Large intestine (tissue), 3 donors: ENCODE measurements around the gene TEX36. TPM values are rescaled to one million over a fixed set of nuclear protein-coding genes. Genes with fewer than 3 reads are reported as not detected.
"Not testable (repeated sequence)": the region's sequence is repeated elsewhere in the genome, so short reads cannot be mapped to it uniquely, and the experiment has no call there.

Experiments used
- DNase-seq, 2 donors: peaks; one replicate each; pipeline versions ENCODE4 v3.0.0 to v3.0.0-alpha.2; 2013
- H3K27ac ChIP-seq: one replicate; pipeline ENCODE4 v1.5.1; 2013; ENCODE audit warnings: low read length
- H3K27me3 ChIP-seq: 2 replicates; pipeline ENCODE4 v1.6.1; 2013; ENCODE audit warnings: low read length; ENCODE audit not compliant: control insufficient read depth, insufficient read depth
- H3K36me3 ChIP-seq: 2 replicates; pipeline ENCODE4 v1.6.1; 2013; ENCODE audit warnings: low read length; ENCODE audit not compliant: control insufficient read depth, insufficient read depth
- H3K4me1 ChIP-seq: one replicate; pipeline ENCODE4 v1.6.1; 2013; ENCODE audit warnings: low read length; ENCODE audit not compliant: control insufficient read depth, insufficient read depth
- H3K4me3 ChIP-seq: one replicate; pipeline ENCODE4 v1.5.1; 2013; ENCODE audit warnings: low read length
- H3K9me3 ChIP-seq: one replicate; pipeline ENCODE4 v1.6.1; 2013; ENCODE audit warnings: mild to moderate bottlenecking, low read depth, low read length, moderate library complexity; ENCODE audit not compliant: control insufficient read depth
- WGBS: methylation state at CpG from one replicate; pipeline ENCODE4 v1.1.5; 2013; ENCODE audit warnings: low lambda C conversion rate; ENCODE audit not compliant: insufficient coverage; 5-methylcytosine and 5-hydroxymethylcytosine counted together
- polyA plus RNA-seq: library from polyadenylated mRNA; unstranded; fragments of 120-200 nt; gene quantifications from one replicate; pipeline ENCODE4 v1.2.1, GENCODE V29; 2013

Gene TEX36
- polyA plus RNA-seq, 1 donor, result 0.07 TPM

DNA sequence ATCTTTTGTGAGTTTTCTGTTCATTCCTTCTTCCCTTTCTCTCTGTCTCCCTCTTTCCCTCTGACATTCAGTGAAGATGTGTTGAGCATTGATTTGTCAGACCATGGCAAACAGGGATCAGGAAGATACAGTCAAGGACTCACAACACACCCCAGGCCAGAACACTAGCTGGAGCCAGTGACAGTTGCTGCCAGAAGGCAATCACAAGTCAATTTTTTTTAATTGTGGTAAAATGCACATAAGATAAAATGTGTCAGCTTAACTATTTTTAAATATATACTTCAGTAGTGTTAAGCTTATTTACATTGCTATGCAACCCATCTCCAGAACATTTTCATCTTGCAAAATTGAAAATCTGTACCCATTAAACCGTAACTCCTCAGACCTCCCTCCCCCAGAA, 62.6 kb downstream of the TEX36 start:
- H3K27ac ChIP-seq, result no peak overlapping the region
- H3K27me3 ChIP-seq, result peaks cover 5% of the 10 kb centered on the region
- H3K4me1 ChIP-seq, result no peaks in the 10 kb centered on the region
- H3K9me3 ChIP-seq, result no peaks in the 10 kb centered on the region
- no CpG with 5 or more reads among the region's 1 CpG for WGBS
- no peaks in the 10 kb centered on the region for H3K36me3 ChIP-seq
- no peak for DNase-seq
- no peak overlapping the region for H3K4me3 ChIP-seq

DNA sequence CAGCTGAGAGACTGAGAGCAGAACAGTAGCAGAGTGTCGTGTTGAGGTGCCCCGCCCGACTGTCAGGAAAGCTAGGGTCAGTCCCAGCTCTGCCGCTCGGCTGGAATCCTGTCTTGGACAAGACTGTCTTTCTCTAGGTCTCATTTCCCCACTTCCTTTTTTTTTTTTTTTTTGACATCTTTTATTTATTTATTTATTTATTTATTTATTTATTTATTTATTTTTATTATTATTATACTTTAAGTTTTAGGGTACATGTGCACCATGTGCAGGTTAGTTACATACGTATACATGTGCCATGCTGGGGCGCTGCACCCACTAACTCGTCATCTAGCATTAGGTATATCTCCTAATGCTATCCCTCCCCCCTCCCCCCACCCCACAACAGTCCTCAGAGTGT, 69.9 kb downstream of the TEX36 start:
- H3K4me1 ChIP-seq, H3K9me3 ChIP-seq, H3K4me3 ChIP-seq, H3K27ac ChIP-seq, DNase-seq, H3K27me3 ChIP-seq, H3K36me3 ChIP-seq: not testable (repeated sequence)
- WGBS, result 100% methylated on average over 4 of the region's 8 CpGs

GRCh38 chr10:125611756-125612155, 71.2 kb downstream of the TEX36 start:
- no peak for DNase-seq
- WGBS, result 100% methylated on average over 1 of the region's 1 CpG
- Histone ChIP-seq H3K36me3 (no peaks in the 10 kb centered on the region), H3K4me3 (no peak overlapping the region), H3K9me3 (no peaks in the 10 kb centered on the region), H3K27me3 (no peaks in the 10 kb centered on the region), H3K27ac (no peak overlapping the region), H3K4me1 (no peaks in the 10 kb centered on the region)

- H3K27me3 ChIP-seq, result no peaks in the 10 kb centered on the region
- H3K4me1 ChIP-seq, result no peaks in the 10 kb centered on the region
- 67% methylated on average over 1 of the region's 2 CpGs for WGBS
- DNase-seq, result no peak
- no peak overlapping the region for H3K4me3 ChIP-seq
- H3K27ac ChIP-seq, result no peak overlapping the region
- H3K9me3 ChIP-seq, result no peaks in the 10 kb centered on the region
- no peaks in the 10 kb centered on the region for H3K36me3 ChIP-seq
Observed at GRCh38 chr10:125611216-125611615, 71.7 kb downstream of the TEX36 start.

DNA sequence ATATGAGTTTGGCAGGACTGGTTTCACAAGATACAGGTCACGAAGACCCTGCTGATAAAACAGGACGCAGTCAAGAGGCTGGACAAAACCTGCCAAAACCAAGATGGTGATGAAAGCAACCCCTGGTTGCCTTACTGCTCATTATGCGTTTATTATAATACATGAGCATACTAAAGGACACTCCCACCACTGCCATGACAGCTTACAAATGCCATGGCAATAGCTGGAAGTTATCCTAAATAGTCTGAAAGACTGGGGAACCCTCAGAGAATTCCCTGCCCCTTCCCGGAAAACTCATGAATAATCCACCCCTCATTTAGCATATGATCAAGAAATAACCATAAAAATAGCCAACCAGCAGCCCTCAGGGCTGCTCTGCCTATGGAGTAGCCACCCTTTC, 73.1 kb downstream of the TEX36 start:
- no peak overlapping the region for H3K27ac ChIP-seq
- no peaks in the 10 kb centered on the region for H3K36me3 ChIP-seq
- WGBS, result 60% methylated on average over 1 of the region's 4 CpGs
- no peak overlapping the region for H3K4me3 ChIP-seq
- no peaks in the 10 kb centered on the region for H3K9me3 ChIP-seq
- H3K27me3 ChIP-seq, result no peaks in the 10 kb centered on the region
- DNase-seq, result no peak
- no peaks in the 10 kb centered on the region for H3K4me1 ChIP-seq

GRCh38 chr10:125608474-125608873, 74.5 kb downstream of the TEX36 start:
- H3K4me1 ChIP-seq, result no peaks in the 10 kb centered on the region
- 92% methylated on average over 5 of the region's 8 CpGs for WGBS
- H3K9me3 ChIP-seq, result no peaks in the 10 kb centered on the region
- no peak overlapping the region for H3K4me3 ChIP-seq
- H3K27ac ChIP-seq, result no peak overlapping the region
- H3K27me3 ChIP-seq, result no peaks in the 10 kb centered on the region
- H3K36me3 ChIP-seq, result no peaks in the 10 kb centered on the region
- no peak for DNase-seq

DNA sequence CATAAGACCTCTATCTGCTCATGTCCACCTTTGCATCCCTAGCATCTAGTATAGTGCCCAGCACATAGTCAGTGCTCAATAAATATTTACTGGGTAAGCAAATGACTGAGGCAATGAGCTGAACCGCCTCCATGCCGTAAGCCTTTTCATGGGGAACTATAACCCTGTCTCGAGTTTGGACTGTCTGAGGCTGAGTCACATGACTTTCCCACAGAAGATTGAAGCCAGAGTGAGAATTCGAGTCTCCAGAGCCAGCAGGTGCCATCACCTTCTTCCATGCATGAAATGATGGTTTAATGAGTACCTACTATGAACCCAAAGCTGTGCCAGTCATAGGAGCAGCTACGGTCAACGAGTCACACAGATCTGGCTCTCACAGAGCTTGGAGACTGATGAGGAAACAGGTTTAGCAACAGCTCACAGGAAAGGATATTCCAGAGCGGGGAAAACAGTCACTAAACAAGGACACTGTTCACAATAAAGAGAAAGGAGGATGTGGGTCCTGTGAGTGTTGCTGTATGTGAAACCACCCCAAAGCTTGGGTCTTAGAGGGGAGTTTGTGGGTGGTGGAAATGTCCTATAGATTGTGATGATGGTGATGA, 75.2 kb downstream of the TEX36 start:
- no CpG with 5 or more reads among the region's 7 CpGs for WGBS

GRCh38 chr10:125606414-125607010, 76.5 kb downstream of the TEX36 start:
- no peaks in the 10 kb centered on the region for H3K4me1 ChIP-seq
- H3K4me3 ChIP-seq, result no peak overlapping the region
- no peaks in the 10 kb centered on the region for H3K27me3 ChIP-seq
- WGBS, result 14% methylated on average over 1 of the region's 9 CpGs
- H3K27ac ChIP-seq, result no peak overlapping the region
- no peaks in the 10 kb centered on the region for H3K36me3 ChIP-seq
- no peaks in the 10 kb centered on the region for H3K9me3 ChIP-seq
- no peak for DNase-seq

More for the DNA sequence above, 75.2 kb downstream of the TEX36 start:
- no peaks in the 10 kb centered on the region for H3K4me1 ChIP-seq
- H3K36me3 ChIP-seq, result no peaks in the 10 kb centered on the region
- DNase-seq, result no peak
- no peak overlapping the region for H3K4me3 ChIP-seq
- no peaks in the 10 kb centered on the region for H3K27me3 ChIP-seq
- H3K27ac ChIP-seq, result no peak overlapping the region
- no peaks in the 10 kb centered on the region for H3K9me3 ChIP-seq

Other genes with a start within 250 kb of the TEX36 start
- gene EDRF1, start 36.5 kb upstream of the TEX36 start, polyA plus RNA-seq, result 29.4 TPM
- gene MMP21, start 92.7 kb upstream of the TEX36 start, polyA plus RNA-seq, result 0.28 TPM
- 47.8 TPM for gene UROS, start 140.1 kb upstream of the TEX36 start, polyA plus RNA-seq
- gene BCCIP, start 140.4 kb upstream of the TEX36 start, polyA plus RNA-seq, result 56.3 TPM
- 37.2 TPM for gene DHX32, start 198.1 kb upstream of the TEX36 start, polyA plus RNA-seq
- 5.0 TPM for gene FANK1, start 213.4 kb upstream of the TEX36 start, polyA plus RNA-seq